NCI-H2029 treated with DMSO at 0.1 percent for 48 hours (cell line): ENCODE data around the gene ALG2.

ENCODE experiments used
- DNase-seq: peaks from one replicate; lab custom pipeline; 2025; lab: John Stamatoyannopoulos, UW

Gene ALG2

GRCh38 chr9:99192786-99193465 lies 28.8 kb downstream of the ALG2 start:
- DNase-seq = no peak

- no peak for DNase-seq
Measured at GRCh38 chr9:99190597-99191283, 31.0 kb downstream of the ALG2 start.

DNA sequence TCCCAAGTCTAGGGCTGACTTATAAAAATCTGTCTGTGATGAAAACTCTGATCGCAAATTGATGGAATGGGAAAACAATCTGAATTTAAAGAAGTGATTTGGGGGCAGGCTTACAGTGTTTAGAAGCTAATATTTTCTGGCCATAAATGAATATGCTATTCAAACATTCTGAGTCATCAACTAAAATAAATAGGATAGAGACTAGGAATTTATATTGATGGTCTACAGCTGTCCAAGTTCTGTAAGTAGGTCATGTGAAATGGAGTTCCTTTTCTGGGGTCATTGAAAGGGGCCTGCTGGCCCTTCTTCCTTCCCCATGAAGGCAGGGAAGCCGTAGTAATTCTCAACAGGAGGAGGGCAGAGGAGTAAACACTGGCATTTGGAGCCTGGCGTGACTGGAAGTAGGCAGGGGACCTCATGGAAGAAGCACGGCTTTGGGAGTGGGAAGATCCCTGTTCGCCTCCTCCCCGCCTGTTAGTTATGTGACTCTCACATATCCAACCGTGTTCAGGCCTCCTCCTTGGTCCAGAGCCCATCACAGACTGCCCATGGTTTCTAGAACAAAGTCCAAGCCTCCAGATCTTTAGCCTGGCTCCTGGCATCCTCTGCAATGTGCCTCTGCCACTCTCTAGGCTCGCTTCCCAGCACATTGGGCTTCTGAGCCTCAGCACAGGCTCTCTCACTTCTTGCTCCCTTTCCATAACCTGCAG lies 31.7 kb downstream of the ALG2 start:
- DNase-seq = no peak

DNA sequence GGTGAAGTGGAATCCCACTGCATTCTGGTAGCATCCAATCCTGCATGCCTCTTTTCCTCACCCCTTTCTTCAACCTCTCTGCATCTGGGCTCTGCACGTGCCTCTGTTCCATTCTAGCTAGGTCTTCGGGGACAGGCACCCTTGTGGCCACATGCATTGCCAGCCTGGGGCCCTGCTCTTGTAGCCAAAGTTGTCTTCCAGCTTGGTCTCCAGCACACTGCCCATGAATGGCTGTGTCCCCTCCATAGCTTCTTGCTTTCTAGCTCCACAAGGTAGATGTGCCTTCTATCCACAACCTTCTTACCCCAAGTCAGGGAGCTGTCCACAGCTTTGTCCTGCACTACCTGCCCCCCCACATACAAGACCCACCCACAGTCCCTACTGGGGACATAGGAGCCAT lies 32.6 kb downstream of the ALG2 start:
- no peak for DNase-seq

GRCh38 chr9:99187311-99187710 lies 34.4 kb downstream of the ALG2 start:
- DNase-seq = no peak

- DNase-seq = no peak
Measured at GRCh38 chr9:99185934-99186333, 35.8 kb downstream of the ALG2 start.

GRCh38 chr9:99185348-99185632 lies 36.5 kb downstream of the ALG2 start:
- DNase-seq = no peak

DNA sequence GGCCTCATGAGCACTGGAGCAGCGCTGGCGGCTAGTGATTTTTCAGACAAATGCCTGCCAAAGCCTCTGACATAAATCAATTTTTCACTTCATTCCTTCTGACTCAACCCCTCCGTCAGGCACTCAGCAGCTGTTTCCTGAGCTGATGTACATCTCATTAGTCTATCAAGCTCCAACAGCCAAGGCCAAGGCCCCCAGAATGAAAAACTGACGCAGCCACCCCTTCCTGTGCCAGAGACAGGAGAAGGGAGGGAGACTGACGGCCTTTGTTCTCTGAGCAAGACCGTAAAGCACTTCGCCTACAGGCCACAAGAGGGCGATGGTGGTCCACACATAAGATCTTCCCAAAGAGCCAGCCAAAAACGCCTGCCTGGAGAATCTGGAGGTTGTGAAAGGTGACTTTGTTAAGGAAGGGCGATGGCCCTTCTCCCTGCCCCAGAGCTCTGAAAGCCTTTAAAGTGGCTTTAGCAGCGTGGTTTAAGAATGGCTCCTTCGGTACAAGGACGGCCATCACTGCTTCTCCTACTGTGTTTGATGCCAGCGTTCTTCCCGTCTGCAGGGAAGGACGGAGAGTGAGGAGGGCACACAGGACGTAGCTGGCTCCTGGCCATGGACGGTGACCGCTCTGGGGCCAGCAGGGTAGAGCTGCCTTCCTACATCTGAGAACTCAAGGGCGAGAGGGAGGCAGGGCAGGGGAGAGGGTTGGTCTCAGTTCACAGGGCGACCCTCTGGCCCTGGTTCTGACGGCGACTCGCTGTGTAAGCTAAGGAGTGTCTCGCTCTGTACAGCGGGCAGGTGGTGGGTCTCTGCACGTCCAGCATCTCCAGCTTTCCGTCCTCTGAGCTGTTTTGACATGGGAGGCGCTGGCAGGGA lies 37.0 kb downstream of the ALG2 start:
- DNase-seq = peak; percentile 83

DNA sequence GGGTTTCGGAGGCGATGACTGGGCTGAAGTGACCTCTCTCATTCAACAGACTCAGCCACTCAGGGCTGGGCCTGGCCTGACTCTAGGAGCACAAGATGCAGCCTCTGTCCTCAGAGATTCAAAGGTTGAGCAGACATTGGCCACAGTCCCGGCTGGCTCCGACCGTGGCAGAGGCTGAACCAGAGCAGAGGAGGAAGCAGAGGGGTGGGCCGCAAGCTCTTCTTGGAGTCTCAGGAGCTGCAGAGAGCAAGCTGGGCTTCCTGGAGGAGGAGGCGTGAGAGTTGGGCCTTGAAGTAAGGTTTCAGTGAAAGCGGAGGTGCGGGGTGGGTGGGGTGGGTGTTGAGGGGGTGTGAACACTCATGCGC lies 37.6 kb downstream of the ALG2 start:
- no peak for DNase-seq

- no peak for DNase-seq
Measured at GRCh38 chr9:99183616-99184015, 38.1 kb downstream of the ALG2 start.

- no peak for DNase-seq
Measured at GRCh38 chr9:99182356-99182755, 39.4 kb downstream of the ALG2 start.

GRCh38 chr9:99181621-99182020 lies 40.1 kb downstream of the ALG2 start:
- DNase-seq = no peak

- DNase-seq = no peak
Measured at GRCh38 chr9:99181206-99181605, 40.5 kb downstream of the ALG2 start.

- DNase-seq = no peak
Measured at GRCh38 chr9:99180662-99181061, 41.1 kb downstream of the ALG2 start.

- DNase-seq = no peak
Measured at GRCh38 chr9:99180199-99180598, 41.5 kb downstream of the ALG2 start.

GRCh38 chr9:99178912-99179872 lies 42.5 kb downstream of the ALG2 start:
- no peak for DNase-seq

- no peak for DNase-seq
Measured at GRCh38 chr9:99177576-99178366, 44.0 kb downstream of the ALG2 start.

GRCh38 chr9:99176527-99177013 lies 45.2 kb downstream of the ALG2 start:
- no peak for DNase-seq

GRCh38 chr9:99173570-99174504 lies 47.9 kb downstream of the ALG2 start:
- DNase-seq = no peak
